Rectal smooth muscle tissue (tissue), 1 donor: ENCODE data around the gene DDX54.

ENCODE experiments used
- H3K27ac ChIP-seq: one replicate; pipeline ENCODE4 v1.7.0; 2013; ENCODE audit warnings: low read depth, low read length, inconsistent platforms
- H3K27me3 ChIP-seq: one replicate; pipeline ENCODE4 v1.7.0; 2013; ENCODE audit warnings: low read length; ENCODE audit not compliant: control insufficient read depth, insufficient read depth
- H3K36me3 ChIP-seq: one replicate; pipeline ENCODE4 v1.7.0; 2013; ENCODE audit warnings: low read length; ENCODE audit not compliant: control insufficient read depth, insufficient read depth
- H3K4me1 ChIP-seq: one replicate; pipeline ENCODE4 v1.7.0; 2013; ENCODE audit warnings: low read length; ENCODE audit not compliant: control insufficient read depth, insufficient read depth
- H3K4me3 ChIP-seq: one replicate; pipeline ENCODE4 v1.7.0; 2013; ENCODE audit warnings: low read length
- H3K9ac ChIP-seq: one replicate; pipeline ENCODE4 v1.7.0; 2013; ENCODE audit warnings: low read length

DDX54 gene

GRCh38 chr12:113111247-113111646 lies 74.0 kb downstream of the DDX54 start:
- Histone ChIP-seq H3K9ac (no peak overlapping the region), H3K4me3 (no peak overlapping the region), H3K4me1 (no peaks in the 10 kb centered on the region), H3K27ac (no peak overlapping the region), H3K27me3 (no peaks in the 10 kb centered on the region), H3K36me3 (no peaks in the 10 kb centered on the region)

GRCh38 chr12:113109872-113110599 lies 75.2 kb downstream of the DDX54 start:
- H3K4me3 ChIP-seq = no peak overlapping the region
- H3K9ac ChIP-seq = no peak overlapping the region
- H3K36me3 ChIP-seq = no peaks in the 10 kb centered on the region
- no peaks in the 10 kb centered on the region for H3K4me1 ChIP-seq
- H3K27ac ChIP-seq = no peak overlapping the region
- H3K27me3 ChIP-seq = no peaks in the 10 kb centered on the region

GRCh38 chr12:113109360-113109759 lies 75.9 kb downstream of the DDX54 start:
- Histone ChIP-seq H3K36me3 (no peaks in the 10 kb centered on the region), H3K27ac (no peak overlapping the region)

GRCh38 chr12:113108308-113108707 lies 77.0 kb downstream of the DDX54 start:
- no peaks in the 10 kb centered on the region for H3K4me1 ChIP-seq
- H3K4me3 ChIP-seq = no peak overlapping the region

More at GRCh38 chr12:113109360-113109759, 75.9 kb downstream of the DDX54 start:
- Histone ChIP-seq H3K4me3 (no peak overlapping the region), H3K4me1 (no peaks in the 10 kb centered on the region), H3K9ac (no peak overlapping the region), H3K27me3 (no peaks in the 10 kb centered on the region)

More at GRCh38 chr12:113108308-113108707, 77.0 kb downstream of the DDX54 start:
- H3K36me3 ChIP-seq = no peaks in the 10 kb centered on the region
- H3K9ac ChIP-seq = no peak overlapping the region
- H3K27me3 ChIP-seq = no peaks in the 10 kb centered on the region
- H3K27ac ChIP-seq = no peak overlapping the region
